ENCODE results near the gene DENND5B. TPM values are rescaled to one million over a fixed set of nuclear protein-coding genes. Genes with fewer than 3 reads are reported as not detected.

The DENND5B gene
- total and polyA plus RNA-seq, 2 donors, result 2.3 to 2.9 TPM

DNA sequence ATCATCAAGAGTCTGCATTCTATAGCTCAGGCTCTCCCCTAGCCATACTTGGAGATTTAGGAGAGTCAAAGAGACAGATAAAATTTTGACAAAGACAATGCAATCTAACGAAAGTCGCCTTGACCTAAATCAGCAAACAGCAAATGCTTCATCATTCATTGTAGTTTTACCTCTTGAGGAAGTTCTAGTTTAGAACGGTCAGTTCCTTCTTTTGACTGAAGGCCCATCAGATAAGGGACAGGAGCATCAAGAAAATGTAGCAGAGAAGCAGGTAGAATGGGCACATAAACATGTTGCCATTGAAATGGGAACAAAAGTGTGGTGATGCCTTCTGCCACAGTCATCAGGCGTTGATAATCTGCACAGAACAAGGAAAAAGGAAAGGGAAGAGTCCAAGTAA, 130.9 kb downstream of the DENND5B start:
- Histone ChIP-seq H3K9me3 (ENCODE audit: control insufficient read depth in 2 of 2, insufficient read depth in 1 of 2, low read length in 1 of 2) (no peaks in the 10 kb centered on the region), H3K4me3 (ENCODE audit: low read length in 2 of 2) (no peak overlapping the region), H3K27ac (ENCODE audit: low read depth in 1 of 2, low read length in 1 of 2) (no peak overlapping the region), H3K27me3 (ENCODE audit: control insufficient read depth in 2 of 2, insufficient read depth in 1 of 2, low read length in 1 of 2) (no peaks in the 10 kb centered on the region), H3K36me3 (ENCODE audit: control insufficient read depth in 2 of 2, insufficient read depth in 2 of 2, low read length in 1 of 2) (no peaks in the 10 kb centered on the region), H3K4me1 (ENCODE audit: control insufficient read depth in 2 of 2, insufficient read depth in 2 of 2, low read length in 2 of 2) (no peaks in the 10 kb centered on the region)
- WGBS, result 87% methylated on average over 4 of the region's 4 CpGs
- DNase-seq (ENCODE audit: low read depth in 6 of 9, low spot score in 9 of 9), result no peak

DNA sequence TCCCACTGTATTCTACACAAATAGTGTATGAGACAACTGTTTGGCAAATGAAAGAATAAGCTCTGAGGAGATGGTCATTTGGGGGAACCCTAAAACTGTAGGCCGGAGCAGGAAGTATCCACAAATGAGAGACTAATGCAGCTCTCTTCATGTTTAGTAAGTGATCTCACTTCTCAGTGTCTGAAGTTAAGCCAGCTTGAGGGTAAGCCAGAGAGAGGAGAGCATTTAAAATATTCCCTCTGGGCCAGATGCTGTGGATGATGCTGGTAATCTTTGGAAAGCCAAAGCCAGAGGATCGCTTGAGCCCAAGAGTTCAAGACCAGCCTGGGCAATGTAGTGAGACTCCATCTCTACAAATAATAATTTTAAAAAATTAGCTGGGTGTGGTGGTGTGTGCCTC, 134.4 kb downstream of the DENND5B start:
- Histone ChIP-seq H3K9me3 (ENCODE audit: control insufficient read depth in 2 of 2, insufficient read depth in 1 of 2, low read length in 1 of 2) (no peaks in the 10 kb centered on the region), H3K36me3 (ENCODE audit: control insufficient read depth in 2 of 2, insufficient read depth in 2 of 2, low read length in 1 of 2) (no peaks in the 10 kb centered on the region), H3K27me3 (ENCODE audit: control insufficient read depth in 2 of 2, insufficient read depth in 1 of 2, low read length in 1 of 2) (no peaks in the 10 kb centered on the region), H3K27ac (ENCODE audit: low read depth in 1 of 2, low read length in 1 of 2) (no peak overlapping the region), H3K4me1 (ENCODE audit: control insufficient read depth in 2 of 2, insufficient read depth in 2 of 2, low read length in 2 of 2) (no peaks in the 10 kb centered on the region), H3K4me3 (ENCODE audit: low read length in 2 of 2) (no peak overlapping the region)
- WGBS, result over 99% methylated on average over 2 of the region's 2 CpGs
- DNase-seq (ENCODE audit: low read depth in 6 of 9, low spot score in 9 of 9), result no peak

DNA sequence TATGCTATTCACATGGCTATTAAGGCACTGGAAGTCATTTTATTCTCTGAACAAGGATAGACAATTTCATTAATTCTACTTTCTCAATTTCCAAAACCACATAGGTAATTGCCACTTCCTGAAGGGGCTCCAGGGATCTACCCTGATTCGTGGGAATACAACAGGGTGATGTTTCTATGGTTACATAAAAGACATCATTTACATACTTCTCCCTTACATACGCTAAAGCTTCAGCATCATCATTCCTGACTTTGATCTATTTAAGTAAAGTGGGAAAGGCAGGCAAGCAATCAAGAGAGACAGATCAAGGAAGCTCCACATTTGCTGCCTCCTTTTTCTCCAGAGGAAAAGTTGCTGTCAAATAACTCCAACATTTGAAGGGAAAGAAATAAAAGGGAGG, 146.2 kb downstream of the DENND5B start:
- Histone ChIP-seq H3K27ac (ENCODE audit: low read depth in 1 of 2, low read length in 1 of 2) (no peak overlapping the region), H3K36me3 (ENCODE audit: control insufficient read depth in 2 of 2, insufficient read depth in 2 of 2, low read length in 1 of 2) (no peaks in the 10 kb centered on the region), H3K27me3 (ENCODE audit: control insufficient read depth in 2 of 2, insufficient read depth in 1 of 2, low read length in 1 of 2) (no peaks in the 10 kb centered on the region), H3K4me3 (ENCODE audit: low read length in 2 of 2) (no peak overlapping the region), H3K4me1 (ENCODE audit: control insufficient read depth in 2 of 2, insufficient read depth in 2 of 2, low read length in 2 of 2) (no peaks in the 10 kb centered on the region), H3K9me3 (ENCODE audit: control insufficient read depth in 2 of 2, insufficient read depth in 1 of 2, low read length in 1 of 2) (no peaks in the 10 kb centered on the region)
- no peak for DNase-seq (ENCODE audit: low read depth in 6 of 9, low spot score in 9 of 9)
- WGBS, result 71% methylated on average over 2 of the region's 2 CpGs

DNA sequence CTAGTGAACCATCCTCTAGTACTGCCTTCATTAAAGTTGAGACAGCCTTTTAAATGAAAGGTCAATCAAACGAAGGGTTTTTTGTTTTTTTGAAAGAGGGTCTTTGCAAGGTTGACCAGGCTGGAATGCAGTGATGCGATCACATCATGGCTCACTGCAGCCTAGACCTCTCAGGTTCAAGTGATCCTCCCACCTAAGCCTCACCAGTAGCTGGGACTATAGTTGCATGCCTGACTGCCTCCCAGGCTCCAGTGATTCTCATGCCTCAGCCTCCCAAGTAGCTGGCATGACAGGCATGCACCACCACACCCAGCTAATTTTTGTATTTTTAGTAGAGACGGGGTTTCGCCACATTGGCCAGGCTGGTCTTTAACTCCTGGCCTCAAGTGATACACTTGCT, 150.3 kb downstream of the DENND5B start:
- Histone ChIP-seq H3K9me3 (ENCODE audit: control insufficient read depth in 2 of 2, insufficient read depth in 1 of 2, low read length in 1 of 2) (no peaks in the 10 kb centered on the region), H3K36me3 (ENCODE audit: control insufficient read depth in 2 of 2, insufficient read depth in 2 of 2, low read length in 1 of 2) (no peaks in the 10 kb centered on the region), H3K27me3 (ENCODE audit: control insufficient read depth in 2 of 2, insufficient read depth in 1 of 2, low read length in 1 of 2) (no peaks in the 10 kb centered on the region), H3K27ac (ENCODE audit: low read depth in 1 of 2, low read length in 1 of 2) (no peak overlapping the region), H3K4me3 (ENCODE audit: low read length in 2 of 2) (no peak overlapping the region), H3K4me1 (ENCODE audit: control insufficient read depth in 2 of 2, insufficient read depth in 2 of 2, low read length in 2 of 2) (no peaks in the 10 kb centered on the region)
- DNase-seq (ENCODE audit: low read depth in 6 of 9, low spot score in 9 of 9), result no peak
- WGBS, result 85% methylated on average over 4 of the region's 4 CpGs

- Histone ChIP-seq H3K4me1 (ENCODE audit: control insufficient read depth in 2 of 2, insufficient read depth in 2 of 2, low read length in 2 of 2) (no peaks in the 10 kb centered on the region), H3K9me3 (ENCODE audit: control insufficient read depth in 2 of 2, insufficient read depth in 1 of 2, low read length in 1 of 2) (no peaks in the 10 kb centered on the region), H3K36me3 (ENCODE audit: control insufficient read depth in 2 of 2, insufficient read depth in 2 of 2, low read length in 1 of 2) (no peaks in the 10 kb centered on the region), H3K27ac (ENCODE audit: low read depth in 1 of 2, low read length in 1 of 2) (no peak overlapping the region), H3K27me3 (ENCODE audit: control insufficient read depth in 2 of 2, insufficient read depth in 1 of 2, low read length in 1 of 2) (no peaks in the 10 kb centered on the region), H3K4me3 (ENCODE audit: low read length in 2 of 2) (no peak overlapping the region)
- DNase-seq (ENCODE audit: low read depth in 6 of 9, low spot score in 9 of 9), result no peak
- 98% methylated on average over 4 of the region's 4 CpGs for WGBS
Observed at GRCh38 chr12:31440134-31440533, 150.8 kb downstream of the DENND5B start.

DNA sequence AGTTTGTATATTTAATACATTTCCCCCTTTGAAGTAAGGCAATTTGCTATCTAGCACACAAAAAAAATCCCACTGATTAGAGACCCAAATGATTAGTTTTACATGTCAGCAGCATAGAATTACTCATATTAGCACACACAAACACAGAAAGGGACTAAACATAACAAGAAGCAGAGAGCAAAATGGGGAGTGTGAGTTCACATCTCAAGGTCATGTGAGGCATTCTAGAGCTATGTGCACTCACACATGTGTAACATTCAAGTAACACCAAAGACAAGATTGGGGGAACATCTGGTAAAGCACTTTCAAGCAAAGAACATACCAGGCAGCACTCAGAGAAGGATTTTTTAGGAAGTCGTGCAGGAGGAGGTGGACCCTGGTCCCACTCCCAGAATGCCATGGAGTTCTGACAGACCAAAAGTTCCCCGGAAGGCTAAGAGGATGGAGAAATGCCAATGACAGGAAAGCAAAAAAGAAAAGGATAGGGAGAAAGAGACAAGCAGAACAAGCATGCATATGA, 159.2 kb downstream of the DENND5B start:
- 93% methylated on average over 2 of the region's 2 CpGs for WGBS
- no peak for DNase-seq (ENCODE audit: low read depth in 6 of 9, low spot score in 9 of 9)
- no peaks in the 10 kb centered on the region for H3K27me3 ChIP-seq (ENCODE audit: control insufficient read depth in 2 of 2, insufficient read depth in 1 of 2, low read length in 1 of 2)
- H3K4me3 ChIP-seq (ENCODE audit: low read length in 2 of 2), result no peak overlapping the region
- H3K27ac ChIP-seq (ENCODE audit: low read depth in 1 of 2, low read length in 1 of 2), result no peak overlapping the region
- no peaks in the 10 kb centered on the region for H3K4me1 ChIP-seq (ENCODE audit: control insufficient read depth in 2 of 2, insufficient read depth in 2 of 2, low read length in 2 of 2)
- no peaks in the 10 kb centered on the region for H3K9me3 ChIP-seq (ENCODE audit: control insufficient read depth in 2 of 2, insufficient read depth in 1 of 2, low read length in 1 of 2)
- H3K36me3 ChIP-seq (ENCODE audit: control insufficient read depth in 2 of 2, insufficient read depth in 2 of 2, low read length in 1 of 2), result no peaks in the 10 kb centered on the region

DNA sequence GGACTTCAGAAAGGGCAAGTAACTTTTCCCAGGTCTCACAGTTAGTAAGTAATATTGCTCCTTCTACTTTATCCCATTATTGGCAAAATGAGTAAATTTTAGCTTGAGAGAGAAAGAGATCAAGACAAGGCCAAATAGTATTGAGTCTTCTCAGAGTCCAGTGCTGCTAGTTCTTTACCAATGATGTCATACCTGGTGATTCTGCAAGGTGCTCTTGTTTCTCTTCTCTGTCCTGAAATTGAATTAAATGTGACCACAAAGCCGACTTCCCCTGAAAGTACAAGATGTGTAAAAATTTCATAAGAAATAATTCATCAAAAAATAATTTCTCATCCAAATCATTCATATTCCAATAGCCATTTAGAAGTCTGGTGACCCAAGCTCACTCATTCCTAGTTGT, 167.5 kb downstream of the DENND5B start:
- 95% methylated on average over 1 of the region's 1 CpG for WGBS
- Histone ChIP-seq H3K36me3 (ENCODE audit: control insufficient read depth in 2 of 2, insufficient read depth in 2 of 2, low read length in 1 of 2) (no peaks in the 10 kb centered on the region), H3K27ac (ENCODE audit: low read depth in 1 of 2, low read length in 1 of 2) (no peak overlapping the region), H3K27me3 (ENCODE audit: control insufficient read depth in 2 of 2, insufficient read depth in 1 of 2, low read length in 1 of 2) (no peaks in the 10 kb centered on the region), H3K4me1 (ENCODE audit: control insufficient read depth in 2 of 2, insufficient read depth in 2 of 2, low read length in 2 of 2) (no peaks in the 10 kb centered on the region), H3K4me3 (ENCODE audit: low read length in 2 of 2) (no peak overlapping the region), H3K9me3 (ENCODE audit: control insufficient read depth in 2 of 2, insufficient read depth in 1 of 2, low read length in 1 of 2) (no peaks in the 10 kb centered on the region)
- DNase-seq (ENCODE audit: low read depth in 6 of 9, low spot score in 9 of 9), result no peak

DNA sequence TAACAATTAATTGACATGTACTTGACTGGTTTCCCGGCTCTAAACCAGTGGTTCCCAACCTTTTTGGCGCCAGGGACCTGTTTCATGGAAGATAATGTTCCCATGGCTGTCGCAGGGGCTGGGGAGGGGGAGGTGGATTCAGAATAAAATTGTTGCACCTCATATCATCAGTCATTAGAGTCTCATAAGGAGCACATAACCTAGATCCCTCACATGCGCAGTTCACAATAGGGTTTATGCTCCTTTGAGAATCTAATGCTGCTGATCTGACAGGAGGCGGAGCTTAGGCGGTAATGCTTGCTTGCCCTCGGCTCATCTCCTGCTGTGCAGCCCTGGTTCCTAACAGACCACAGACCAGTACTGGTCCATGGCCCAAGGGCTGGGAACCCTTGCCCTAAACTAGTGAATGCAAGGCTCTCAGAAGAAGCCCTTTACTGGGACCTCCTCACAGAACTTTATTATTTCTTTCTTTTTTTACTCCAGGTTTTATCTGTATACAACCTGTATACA, 178.6 kb downstream of the DENND5B start:
- Histone ChIP-seq H3K4me1 (ENCODE audit: control insufficient read depth in 2 of 2, insufficient read depth in 2 of 2, low read length in 2 of 2) (no peaks in the 10 kb centered on the region), H3K27ac (ENCODE audit: low read depth in 1 of 2, low read length in 1 of 2) (no peak overlapping the region), H3K27me3 (ENCODE audit: control insufficient read depth in 2 of 2, insufficient read depth in 1 of 2, low read length in 1 of 2) (no peaks in the 10 kb centered on the region), H3K36me3 (ENCODE audit: control insufficient read depth in 2 of 2, insufficient read depth in 2 of 2, low read length in 1 of 2) (no peaks in the 10 kb centered on the region), H3K9me3 (ENCODE audit: control insufficient read depth in 2 of 2, insufficient read depth in 1 of 2, low read length in 1 of 2) (no peaks in the 10 kb centered on the region), H3K4me3 (ENCODE audit: low read length in 2 of 2) (no peak overlapping the region)
- 88% methylated on average over 7 of the region's 7 CpGs for WGBS
- DNase-seq (ENCODE audit: low read depth in 6 of 9, low spot score in 9 of 9), result no peak

GRCh38 chr12:31408763-31409162, 182.2 kb downstream of the DENND5B start:
- no peak overlapping the region for H3K27ac ChIP-seq (ENCODE audit: low read depth in 1 of 2, low read length in 1 of 2)
- H3K9me3 ChIP-seq (ENCODE audit: control insufficient read depth in 2 of 2, insufficient read depth in 1 of 2, low read length in 1 of 2), result no peaks in the 10 kb centered on the region
- no peaks in the 10 kb centered on the region for H3K36me3 ChIP-seq (ENCODE audit: control insufficient read depth in 2 of 2, insufficient read depth in 2 of 2, low read length in 1 of 2)
- H3K27me3 ChIP-seq (ENCODE audit: control insufficient read depth in 2 of 2, insufficient read depth in 1 of 2, low read length in 1 of 2), result no peaks in the 10 kb centered on the region
- no peak for DNase-seq (ENCODE audit: low read depth in 6 of 9, low spot score in 9 of 9)
- no peaks in the 10 kb centered on the region for H3K4me1 ChIP-seq (ENCODE audit: control insufficient read depth in 2 of 2, insufficient read depth in 2 of 2, low read length in 2 of 2)
- no peak overlapping the region for H3K4me3 ChIP-seq (ENCODE audit: low read length in 2 of 2)
- WGBS, result 98% methylated on average over 4 of the region's 4 CpGs

DNA sequence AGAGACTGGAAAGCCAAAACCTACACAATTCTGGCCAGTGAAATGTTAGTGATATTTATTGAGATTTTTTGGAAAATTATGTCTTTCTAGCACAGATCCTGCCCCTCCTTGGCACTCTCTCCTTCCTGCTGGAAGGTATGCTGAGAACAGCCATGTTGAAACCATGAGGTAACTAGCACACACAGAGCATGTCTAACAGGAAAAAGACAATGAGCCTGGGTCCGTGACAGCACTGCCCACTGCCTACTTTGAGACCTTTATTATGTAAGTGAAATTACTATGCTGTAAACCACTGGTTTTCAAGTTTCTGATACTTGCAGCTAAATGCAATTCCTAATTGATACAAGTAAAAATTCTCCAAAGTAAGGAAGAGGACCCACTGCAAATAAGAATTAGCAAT, 183.4 kb downstream of the DENND5B start:
- DNase-seq (ENCODE audit: low read depth in 6 of 9, low spot score in 9 of 9), result no peak
- no peaks in the 10 kb centered on the region for H3K27me3 ChIP-seq (ENCODE audit: control insufficient read depth in 2 of 2, insufficient read depth in 1 of 2, low read length in 1 of 2)
- no peak overlapping the region for H3K27ac ChIP-seq (ENCODE audit: low read depth in 1 of 2, low read length in 1 of 2)
- H3K36me3 ChIP-seq (ENCODE audit: control insufficient read depth in 2 of 2, insufficient read depth in 2 of 2, low read length in 1 of 2), result no peaks in the 10 kb centered on the region
- WGBS, result 95% methylated on average over 1 of the region's 1 CpG
- H3K4me1 ChIP-seq (ENCODE audit: control insufficient read depth in 2 of 2, insufficient read depth in 2 of 2, low read length in 2 of 2), result no peaks in the 10 kb centered on the region
- H3K4me3 ChIP-seq (ENCODE audit: low read length in 2 of 2), result no peak overlapping the region
- H3K9me3 ChIP-seq (ENCODE audit: control insufficient read depth in 2 of 2, insufficient read depth in 1 of 2, low read length in 1 of 2), result no peaks in the 10 kb centered on the region
